ENCODE data around the gene FGFR3. TPM values are rescaled to one million over a fixed set of nuclear protein-coding genes. Genes with fewer than 3 reads are reported as not detected.

FGFR3 gene
- total and polyA plus RNA-seq, 8 donors: 1.2 to 530 (median 26.9) TPM

DNA sequence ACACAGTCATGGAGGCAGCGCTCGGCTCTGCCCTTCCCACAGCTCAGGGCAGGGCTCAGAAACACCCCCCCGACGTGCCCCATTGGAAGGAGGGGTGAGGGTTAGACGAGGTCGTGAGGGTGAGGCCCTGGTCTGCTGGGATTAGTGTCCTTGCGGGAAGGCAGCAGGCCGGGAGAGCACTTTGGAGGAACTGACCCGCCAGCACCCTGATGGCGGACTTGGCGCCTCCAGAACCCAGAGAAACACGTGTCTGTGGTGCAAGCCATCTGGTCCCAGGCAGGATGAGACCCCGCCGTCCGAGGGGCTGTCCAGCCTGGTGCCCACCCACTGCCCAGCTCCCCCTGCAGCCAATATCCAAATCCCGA lies 45.5 kb upstream of the FGFR3 start:
- no peaks in the 10 kb centered on the region for H3K9me3 ChIP-seq
- TF ChIP-seq POLR2A (IDR thresholded peaks at IDR 0.05): no peak
- TF ChIP-seq EP300 (IDR thresholded peaks at IDR 0.05): no peak
- TF ChIP-seq POLR2AphosphoS5 (IDR thresholded peaks at IDR 0.05): no peak
- TF ChIP-seq, protein P1, sequence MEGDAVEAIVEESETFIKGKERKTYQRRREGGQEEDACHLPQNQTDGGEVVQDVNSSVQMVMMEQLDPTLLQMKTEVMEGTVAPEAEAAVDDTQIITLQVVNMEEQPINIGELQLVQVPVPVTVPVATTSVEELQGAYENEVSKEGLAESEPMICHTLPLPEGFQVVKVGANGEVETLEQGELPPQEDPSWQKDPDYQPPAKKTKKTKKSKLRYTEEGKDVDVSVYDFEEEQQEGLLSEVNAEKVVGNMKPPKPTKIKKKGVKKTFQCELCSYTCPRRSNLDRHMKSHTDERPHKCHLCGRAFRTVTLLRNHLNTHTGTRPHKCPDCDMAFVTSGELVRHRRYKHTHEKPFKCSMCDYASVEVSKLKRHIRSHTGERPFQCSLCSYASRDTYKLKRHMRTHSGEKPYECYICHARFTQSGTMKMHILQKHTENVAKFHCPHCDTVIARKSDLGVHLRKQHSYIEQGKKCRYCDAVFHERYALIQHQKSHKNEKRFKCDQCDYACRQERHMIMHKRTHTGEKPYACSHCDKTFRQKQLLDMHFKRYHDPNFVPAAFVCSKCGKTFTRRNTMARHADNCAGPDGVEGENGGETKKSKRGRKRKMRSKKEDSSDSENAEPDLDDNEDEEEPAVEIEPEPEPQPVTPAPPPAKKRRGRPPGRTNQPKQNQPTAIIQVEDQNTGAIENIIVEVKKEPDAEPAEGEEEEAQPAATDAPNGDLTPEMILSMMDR (IDR thresholded peaks at IDR 0.05): no peak
- peaks cover 0 to 24% (median 13%) of the 10 kb centered on the region in 4 donors for H3K36me3 ChIP-seq
- DNase-seq: no peak
- intact Hi-C loops (cut with DNase I; ENCODE audit: low total_unique reads): loop anchor here (5.0 kb wide), 1 partner anchor 65 kb away; no protein-coding TSS in a partner anchor
- H3K4me3 ChIP-seq: no peak overlapping the region
- H3K27me3 ChIP-seq: peaks cover 0 to 34% (median 4%) of the 10 kb centered on the region in 3 donors
- peaks cover 26 to 39% (median 32%) of the 10 kb centered on the region in 4 donors for H3K4me1 ChIP-seq
- 60 to 84% (median 79%) methylated on average over 4 to 16 of the region's 16 CpGs for WGBS, 5 donors
- H3K27ac ChIP-seq: peak overlapping the region in 1 of 5 donors; percentile 53

DNA sequence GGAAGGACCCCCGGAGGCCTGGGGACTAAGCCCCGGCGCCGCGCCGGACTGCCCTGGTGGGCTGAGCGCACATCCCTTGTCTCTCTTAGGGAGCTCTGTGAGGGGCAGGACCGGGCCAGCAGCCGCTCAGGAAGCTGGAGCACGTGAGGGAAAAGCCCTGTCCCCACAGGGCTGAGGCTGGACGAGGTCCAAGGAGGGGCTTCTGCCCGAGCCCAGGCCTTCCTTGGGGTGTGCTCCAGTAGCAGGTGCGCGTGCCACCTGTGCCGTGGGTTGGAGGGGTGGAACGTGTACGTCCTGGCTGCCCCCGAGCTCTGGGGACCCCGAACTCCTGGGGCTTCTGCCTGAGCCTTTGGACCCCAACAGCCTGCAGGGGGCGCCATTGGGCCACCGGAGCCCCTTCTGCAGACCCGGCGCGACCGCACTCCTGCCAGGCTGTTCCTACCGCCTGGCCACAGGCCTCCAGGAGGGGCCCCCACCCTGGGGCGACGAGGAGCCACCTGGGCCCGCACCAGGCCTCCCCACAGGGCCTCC lies 44.6 kb upstream of the FGFR3 start:
- intact Hi-C loops (cut with DNase I; ENCODE audit: low total_unique reads): loop anchor here (5.0 kb wide), 1 partner anchor 64 kb away; no protein-coding TSS in a partner anchor
- Histone ChIP-seq H3K36me3 (peaks cover 0 to 16% (median 10%) of the 10 kb centered on the region in 4 donors), H3K27me3 (peaks cover 0 to 34% (median 4%) of the 10 kb centered on the region in 3 donors), H3K27ac (no peak overlapping the region), H3K4me3 (no peak overlapping the region), H3K9me3 (no peaks in the 10 kb centered on the region), H3K4me1 (peaks cover 29 to 48% (median 41%) of the 10 kb centered on the region in 4 donors)
- TF ChIP-seq POLR2A (IDR thresholded peaks at IDR 0.05): no peak
- TF ChIP-seq, protein P1 (IDR thresholded peaks at IDR 0.05): peak in 5 of 7 experiments; percentile 33 to 83 (median 65)
- DNase-seq: peak; percentile 83 to 94
- 4 to 19% (median 14%) methylated on average over 16 to 29 of the region's 29 CpGs for WGBS, 5 donors

DNA sequence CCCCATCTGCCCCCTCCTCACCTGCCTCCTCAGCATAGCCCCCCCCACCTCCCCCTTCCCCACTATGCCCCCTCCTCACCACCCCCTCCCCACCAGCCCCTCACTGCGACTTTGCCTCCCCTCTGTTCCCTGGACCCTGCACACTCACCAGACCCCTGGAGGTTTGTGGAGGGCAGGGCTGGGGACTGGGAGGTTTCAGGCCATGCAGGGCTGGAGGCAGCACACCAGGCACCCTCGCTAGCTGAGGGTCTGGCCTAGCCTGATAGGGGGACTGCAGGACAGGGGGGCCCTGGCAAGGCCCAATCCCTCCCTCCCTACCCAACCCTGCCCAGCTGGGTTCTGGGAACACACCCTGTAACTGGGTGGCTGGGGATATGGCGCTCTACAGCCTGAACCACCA lies 43.7 kb upstream of the FGFR3 start:
- intact Hi-C loops (cut with DNase I; ENCODE audit: low total_unique reads): loop anchor here (5.0 kb wide), 1 partner anchor 63 kb away; no protein-coding TSS in a partner anchor
- H3K36me3 ChIP-seq: peaks cover 0 to 7% (median 5%) of the 10 kb centered on the region in 4 donors
- no peak for DNase-seq
- TF ChIP-seq EP300 (IDR thresholded peaks at IDR 0.05) (no peak), POLR2A (IDR thresholded peaks at IDR 0.05) (no peak), POLR2AphosphoS5 (IDR thresholded peaks at IDR 0.05) (no peak)
- TF ChIP-seq, protein P1 (IDR thresholded peaks at IDR 0.05): no peak
- H3K9me3 ChIP-seq: no peaks in the 10 kb centered on the region
- H3K4me1 ChIP-seq: peaks cover 29 to 52% (median 46%) of the 10 kb centered on the region in 4 donors
- WGBS, 5 donors: 50 to 86% (median 59%) methylated on average over 1 to 3 of the region's 3 CpGs
- no peak overlapping the region for H3K27ac ChIP-seq
- no peak overlapping the region for H3K4me3 ChIP-seq
- peaks cover 0 to 34% (median 4%) of the 10 kb centered on the region in 3 donors for H3K27me3 ChIP-seq

DNA sequence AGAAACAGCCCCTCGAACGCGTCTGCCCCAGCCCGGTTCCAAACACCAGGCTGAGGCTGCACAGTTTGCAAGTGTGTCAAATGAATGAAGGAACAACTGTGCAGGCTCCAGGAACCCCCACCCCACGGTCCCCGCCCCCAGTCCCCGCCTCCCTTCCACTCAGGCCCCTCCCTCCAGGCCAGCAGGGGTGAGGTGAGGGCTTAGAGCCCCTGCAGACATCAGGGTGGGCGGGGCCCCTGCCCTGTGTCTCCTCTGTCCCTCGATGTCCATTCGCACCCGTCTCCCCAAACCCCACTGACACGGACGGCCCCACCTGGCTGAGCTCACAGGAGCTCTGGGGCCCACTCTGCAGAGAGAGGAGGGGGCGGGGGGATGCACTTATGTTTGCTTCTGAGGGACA lies 43.3 kb upstream of the FGFR3 start:
- WGBS, 5 donors: 64 to 80% (median 78%) methylated on average over 11 to 14 of the region's 14 CpGs
- no peak for TF ChIP-seq POLR2AphosphoS5 (IDR thresholded peaks at IDR 0.05)
- TF ChIP-seq EP300 (IDR thresholded peaks at IDR 0.05): no peak
- TF ChIP-seq, protein P1 (IDR thresholded peaks at IDR 0.05): no peak
- no peak for TF ChIP-seq POLR2A (IDR thresholded peaks at IDR 0.05)
- DNase-seq: no peak
- Histone ChIP-seq H3K27ac (no peak overlapping the region), H3K4me3 (no peak overlapping the region), H3K4me1 (peaks cover 29 to 52% (median 46%) of the 10 kb centered on the region in 4 donors), H3K9me3 (no peaks in the 10 kb centered on the region), H3K36me3 (peaks cover 0 to 3% (median under 1%) of the 10 kb centered on the region in 4 donors), H3K27me3 (peaks cover 0 to 34% (median 4%) of the 10 kb centered on the region in 3 donors)
- intact Hi-C loops (cut with DNase I; ENCODE audit: low total_unique reads): loop anchor here (5.0 kb wide), 1 partner anchor 62 kb away; no protein-coding TSS in a partner anchor
